Measurements from ENCODE around the gene HSD17B12.
A peak's percentile ranks its signal among the peaks of the same experiment; 100 is the strongest.

Gene HSD17B12

GRCh38 chr11:43825217-43825816 lies 144.8 kb downstream of the HSD17B12 start:
- H3K9me2 ChIP-seq (replicated peaks; ENCODE audit: insufficient read depth, low read length) = no peaks in the 10 kb centered on the region
- no peak overlapping the region for H3K27ac ChIP-seq (ENCODE audit: low read length)
- no peaks in the 10 kb centered on the region for H3K9me3 ChIP-seq (replicated peaks; ENCODE audit: insufficient read depth, low read length)
- no peak for TF ChIP-seq EZH2phosphoT487 (IDR thresholded peaks at IDR 0.05; ENCODE audit: low read length)
- peak; percentile 56 for TF ChIP-seq CTCF (IDR thresholded peaks at IDR 0.05; ENCODE audit: low read length)
- TF ChIP-seq EZH2 (optimal IDR thresholded peaks at IDR 0.05; ENCODE audit: low read depth, low read length) = no peak
- H3K27me3 ChIP-seq (replicated peaks; ENCODE audit: insufficient read depth, low read length) = no peaks in the 10 kb centered on the region
- no peak overlapping the region for H3K9ac ChIP-seq (ENCODE audit: low read length)
- 0 out of 2 replicates have a peak, but pooled peaks cover 4% of the 10 kb centered on the region for H3F3A ChIP-seq (ENCODE audit: insufficient read depth, low read length)
- H2AFZ ChIP-seq (ENCODE audit: low read length) = no peak overlapping the region
- H3K79me2 ChIP-seq (ENCODE audit: low read length) = no peaks in the 10 kb centered on the region
- H3K4me1 ChIP-seq (ENCODE audit: low read length) = no peaks in the 10 kb centered on the region
- H4K20me1 ChIP-seq (ENCODE audit: insufficient read depth, low read length) = no peaks in the 10 kb centered on the region
- H3K36me3 ChIP-seq (replicated peaks; ENCODE audit: insufficient read depth, low read length) = no peaks in the 10 kb centered on the region
- H3K4me2 ChIP-seq (ENCODE audit: low read depth, low read length) = no peak overlapping the region
- H3K4me3 ChIP-seq (ENCODE audit: low read length) = no peak overlapping the region
- no peak for DNase-seq

GRCh38 chr11:43830928-43831440 lies 150.4 kb downstream of the HSD17B12 start:
- no peak overlapping the region for H3K27ac ChIP-seq (ENCODE audit: low read length)
- peaks cover 4% of the 10 kb centered on the region; the same call in 1 of the 2 replicates for H3F3A ChIP-seq (ENCODE audit: insufficient read depth, low read length)
- no peaks in the 10 kb centered on the region for H3K27me3 ChIP-seq (replicated peaks; ENCODE audit: insufficient read depth, low read length)
- TF ChIP-seq EZH2 (optimal IDR thresholded peaks at IDR 0.05; ENCODE audit: low read depth, low read length) (no peak), CTCF (IDR thresholded peaks at IDR 0.05; ENCODE audit: low read length) (no peak), EZH2phosphoT487 (IDR thresholded peaks at IDR 0.05; ENCODE audit: low read length) (no peak)
- H3K79me2 ChIP-seq (ENCODE audit: low read length) = no peaks in the 10 kb centered on the region
- no peak overlapping the region for H2AFZ ChIP-seq (ENCODE audit: low read length)
- no peak for DNase-seq
- 0 out of 2 replicates have a peak, but pooled peaks cover 4% of the 10 kb centered on the region for H3K4me1 ChIP-seq (ENCODE audit: low read length)
- no peaks in the 10 kb centered on the region for H4K20me1 ChIP-seq (ENCODE audit: insufficient read depth, low read length)
- no peaks in the 10 kb centered on the region for H3K9me2 ChIP-seq (replicated peaks; ENCODE audit: insufficient read depth, low read length)
- no peak overlapping the region for H3K4me2 ChIP-seq (ENCODE audit: low read depth, low read length)
- no peak overlapping the region for H3K4me3 ChIP-seq (ENCODE audit: low read length)
- H3K9ac ChIP-seq (ENCODE audit: low read length) = no peak overlapping the region
- no peaks in the 10 kb centered on the region for H3K9me3 ChIP-seq (replicated peaks; ENCODE audit: insufficient read depth, low read length)
- H3K36me3 ChIP-seq (replicated peaks; ENCODE audit: insufficient read depth, low read length) = no peaks in the 10 kb centered on the region

- TF ChIP-seq EZH2phosphoT487 (IDR thresholded peaks at IDR 0.05; ENCODE audit: low read length) (no peak), EZH2 (optimal IDR thresholded peaks at IDR 0.05; ENCODE audit: low read depth, low read length) (no peak), CTCF (IDR thresholded peaks at IDR 0.05; ENCODE audit: low read length) (no peak)
- Histone ChIP-seq H3K4me2 (ENCODE audit: low read depth, low read length) (no peak overlapping the region), H2AFZ (ENCODE audit: low read length) (no peak overlapping the region), H3K9ac (ENCODE audit: low read length) (no peak overlapping the region), H3K9me2 (replicated peaks; ENCODE audit: insufficient read depth, low read length) (no peaks in the 10 kb centered on the region), H3K36me3 (replicated peaks; ENCODE audit: insufficient read depth, low read length) (no peaks in the 10 kb centered on the region), H3K79me2 (ENCODE audit: low read length) (no peaks in the 10 kb centered on the region), H4K20me1 (ENCODE audit: insufficient read depth, low read length) (no peaks in the 10 kb centered on the region), H3K4me1 (ENCODE audit: low read length) (0 out of 2 replicates have a peak, but pooled peaks cover 4% of the 10 kb centered on the region), H3K27ac (ENCODE audit: low read length) (no peak overlapping the region), H3K27me3 (replicated peaks; ENCODE audit: insufficient read depth, low read length) (no peaks in the 10 kb centered on the region), H3K4me3 (ENCODE audit: low read length) (no peak overlapping the region), H3K9me3 (replicated peaks; ENCODE audit: insufficient read depth, low read length) (no peaks in the 10 kb centered on the region), H3F3A (ENCODE audit: insufficient read depth, low read length) (no peaks in the 10 kb centered on the region; the same call in 1 of the 2 replicates)
- DNase-seq = no peak
Observed at GRCh38 chr11:43832536-43832935, 152.0 kb downstream of the HSD17B12 start.

Data from MM.1S (cell line).